SK-N-SH (cell line): ENCODE measurements around the gene RBMS3. TPM values are rescaled to one million over a fixed set of nuclear protein-coding genes. Genes with fewer than 3 reads are reported as not detected.
A peak's percentile ranks its signal among the peaks of the same experiment; 100 is the strongest.

Experiments
- CTCF ChIA-PET: fragments of 300-600, 350-600 bp; formaldehyde crosslinking; extraction: SDS; loops from one replicate; lab custom pipeline; 2021; lab: Yijun Ruan, JAX
- POLR2A ChIA-PET: fragments of 350-600 bp; sonication (Branson Sonifier 250); formaldehyde crosslinking; extraction: SDS; loops from one replicate; lab custom pipeline; 2020; ENCODE audit warnings: antibody characterized with exemption, inconsistent platforms; lab: Yijun Ruan, JAX
- DNase-seq: peaks from one replicate; pipeline ENCODE4 v3.0.0; 2012
- H2AFZ ChIP-seq: fragments of 200-600 bp; sonication (generic); 2 replicates; pipeline ENCODE4 v1.8.1; 2016; ENCODE audit warnings: antibody characterized with exemption, mild to moderate bottlenecking, low read depth
- H3F3A ChIP-seq: fragments of 200-600 bp; sonication (generic); replicated peaks from 2 replicates; pipeline ENCODE3; 2016; ENCODE audit warnings: antibody characterized with exemption, mild to moderate bottlenecking; ENCODE audit not compliant: insufficient read depth
- H3K27ac ChIP-seq, 2 experiments: fragments of 200-500 bp in 1 of 2; fragments of 200-600 bp in 1 of 2; sonication (Bioruptor generic) in 1 of 2; sonication (generic), shearing (Covaris generic) in 1 of 2; 2 replicates each; pipeline versions ENCODE4 v1.5.1 to v1.6.1; 2014 to 2016; ENCODE audit warnings: low read depth in 2 of 2, inconsistent platforms in 1 of 2, low read length in 1 of 2, mild to moderate bottlenecking in 1 of 2, mixed read lengths in 1 of 2
- H3K27me3 ChIP-seq: fragments of 200-600 bp; sonication (generic), shearing (Covaris generic); 2 replicates; pipeline ENCODE4 v1.6.1; 2016; ENCODE audit warnings: mixed run types; ENCODE audit not compliant: insufficient read depth
- H3K36me3 ChIP-seq, 2 experiments: fragments of 200-500 bp in 1 of 2; fragments of 200-600 bp in 1 of 2; sonication (Bioruptor generic) in 1 of 2; sonication (generic) in 1 of 2; replicated peaks in 1 of 2; 2 replicates each; pipeline versions ENCODE3 to v1.5.1; 2014 to 2016; ENCODE audit warnings: low read length in 1 of 2, mild to moderate bottlenecking in 1 of 2; ENCODE audit not compliant: insufficient read depth in 2 of 2, control insufficient read depth in 1 of 2
- H3K4me1 ChIP-seq, 2 experiments: fragments of 200-500 bp in 1 of 2; fragments of 200-600 bp in 1 of 2; sonication (Bioruptor generic) in 1 of 2; sonication (generic), shearing (Covaris generic) in 1 of 2; 2 replicates each; pipeline versions ENCODE4 v1.5.1 to v1.6.1; 2014 to 2016; ENCODE audit warnings: low read depth in 1 of 2, low read length in 1 of 2, mixed run types in 1 of 2; ENCODE audit not compliant: insufficient read depth in 2 of 2, control insufficient read depth in 1 of 2
- H3K4me2 ChIP-seq: fragments of 200-600 bp; sonication (generic), shearing (Covaris generic); 2 replicates; pipeline ENCODE4 v1.6.1; 2017; ENCODE audit warnings: mixed run types
- H3K4me3 ChIP-seq, 2 experiments: fragments of 200-500 bp in 1 of 2; fragments of 200-600 bp in 1 of 2; sonication (Bioruptor generic) in 1 of 2; sonication (generic), shearing (Covaris generic) in 1 of 2; 2 replicates each; pipeline versions ENCODE4 v1.5.1 to v1.8.1; 2014 to 2016; ENCODE audit warnings: low read depth in 2 of 2, inconsistent platforms in 1 of 2, low read length in 1 of 2, mild to moderate bottlenecking in 1 of 2, mixed read lengths in 1 of 2, moderate library complexity in 1 of 2
- H3K79me2 ChIP-seq: fragments of 200-600 bp; sonication (generic); 2 replicates; pipeline ENCODE4 v1.8.1; 2017; ENCODE audit warnings: mild to moderate bottlenecking; ENCODE audit not compliant: insufficient read depth
- H3K9ac ChIP-seq: fragments of 200-600 bp; sonication (generic); 2 replicates; pipeline ENCODE4 v1.6.1; 2017; ENCODE audit warnings: mixed run types
- H3K9me2 ChIP-seq: fragments of 200-600 bp; sonication (generic); 2 replicates; pipeline ENCODE4 v1.6.1; 2017; ENCODE audit warnings: mixed run types
- H3K9me3 ChIP-seq: fragments of 200-600 bp; sonication (generic); 2 replicates; pipeline ENCODE4 v1.6.1; 2017; ENCODE audit warnings: mixed run types, mild to moderate bottlenecking, moderate library complexity
- H4K20me1 ChIP-seq: fragments of 200-600 bp; sonication (generic); 2 replicates; pipeline ENCODE4 v1.6.1; 2017; ENCODE audit warnings: mild to moderate bottlenecking, mixed run types; ENCODE audit not compliant: insufficient read depth
- CHD2 ChIP-seq: fragments of 150-350 bp; IDR thresholded peaks from 2 replicates; pipeline ENCODE4 v1.6.1; 2018; ENCODE audit warnings: low read length; ENCODE audit not compliant: partially characterized antibody
- ELF1 ChIP-seq: IDR thresholded peaks from 2 replicates; pipeline ENCODE4 v1.4.0; 2012
- EZH2phosphoT487 ChIP-seq: fragments of 200-600 bp; sonication (generic); IDR thresholded peaks from 2 replicates; pipeline ENCODE4 v1.6.1; 2017; ENCODE audit warnings: low read depth, mixed run types, mild to moderate bottlenecking, antibody characterized with exemption, moderate library complexity, borderline replicate concordance
- FOSL2 ChIP-seq: IDR thresholded peaks from 2 replicates; pipeline ENCODE4 v1.4.0; 2012; ENCODE audit warnings: low read depth, mild to moderate bottlenecking, moderate library complexity, borderline replicate concordance
- FOXJ3 ChIP-seq: sonication (generic); formaldehyde crosslinking; IDR thresholded peaks from 2 replicates; pipeline ENCODE4 v1.5.1; 2020; ENCODE audit warnings: mild to moderate bottlenecking, missing genetic modification reagents
- JUND ChIP-seq: IDR thresholded peaks from 2 replicates; pipeline ENCODE4 v1.4.0; 2012
- REST ChIP-seq: IDR thresholded peaks from 2 replicates; pipeline ENCODE4 v1.6.1; 2012; ENCODE audit warnings: mild to moderate bottlenecking, low read depth, low read length, moderate library complexity
- RXRA ChIP-seq: IDR thresholded peaks from 2 replicates; pipeline ENCODE4 v1.4.0; 2012; ENCODE audit warnings: low read depth, mild to moderate bottlenecking, borderline replicate concordance
- SMC3 ChIP-seq: IDR thresholded peaks from 2 replicates; pipeline ENCODE4 v1.6.1; 2012; ENCODE audit warnings: low read depth, low read length, improper control_type of control experiment
- TCF12 ChIP-seq: IDR thresholded peaks from 2 replicates; pipeline ENCODE4 v1.4.0; 2012
- TEAD4 ChIP-seq: IDR thresholded peaks from 2 replicates; pipeline ENCODE4 v1.4.0; 2012; ENCODE audit warnings: mild to moderate bottlenecking, borderline replicate concordance; ENCODE audit not compliant: insufficient read depth
- USF1 ChIP-seq: IDR thresholded peaks from 2 replicates; pipeline ENCODE4 v1.4.0; 2012; ENCODE audit warnings: low read depth, borderline replicate concordance
- WGBS: methylation state at CpG from one replicate; pipeline ENCODE4 v1.1.6; 2017; ENCODE audit warnings: low lambda C conversion rate; 5-methylcytosine and 5-hydroxymethylcytosine counted together
- polyA plus RNA-seq, 3 experiments: library from polyadenylated mRNA; depleted of rRNA; stranded (reverse); fragments of >200 nt; gene quantifications; 2 replicates each; pipeline ENCODE4 v1.2.3, GENCODE V29; 2012
- TF ChIP-seq, protein P1 (sequence below): fragments of 150-350 bp; IDR thresholded peaks from 2 replicates; pipeline ENCODE4 v1.6.1; 2016; ENCODE audit warnings: mild to moderate bottlenecking, low read depth, low read length

RBMS3 gene
- polyA plus RNA-seq, 1 of the 3 experiments (the other 2 are of a cell fraction): 8.2 TPM

DNA sequence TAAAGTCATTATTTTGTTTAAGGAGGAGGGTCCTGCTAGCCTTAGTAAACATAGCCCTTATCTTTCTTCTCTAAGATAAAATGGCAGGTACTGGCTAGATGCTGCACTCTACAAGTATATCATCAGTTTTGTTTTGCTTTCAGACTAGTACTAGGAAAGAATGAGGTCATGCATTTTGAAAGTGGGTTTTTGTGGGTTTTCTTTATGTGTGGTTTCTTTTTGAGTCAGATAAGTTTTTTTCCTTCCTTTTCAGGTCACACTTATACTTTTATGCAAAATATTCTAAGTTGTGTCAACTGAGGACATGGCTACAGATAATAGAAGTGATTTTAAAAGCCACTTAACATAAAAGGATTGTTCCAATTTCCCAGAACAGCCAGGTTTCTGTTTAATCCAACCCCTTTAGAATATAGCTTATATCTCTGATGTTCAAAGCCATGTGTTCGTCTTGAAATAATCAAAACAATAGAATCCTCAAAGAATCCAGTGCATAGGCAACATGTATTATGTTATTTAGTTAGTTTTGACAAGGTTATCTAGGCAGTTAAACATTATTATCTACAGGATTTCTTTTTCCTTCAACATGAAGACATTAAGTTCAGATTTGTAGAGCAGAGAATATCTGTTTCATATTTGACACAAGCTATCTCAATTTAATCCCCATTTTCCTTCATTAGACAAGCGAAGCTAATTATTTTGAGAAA, 406.2 kb downstream of the RBMS3 start (continued):
- TF ChIP-seq USF1 (no peak), SMC3 (no peak)

DNA sequence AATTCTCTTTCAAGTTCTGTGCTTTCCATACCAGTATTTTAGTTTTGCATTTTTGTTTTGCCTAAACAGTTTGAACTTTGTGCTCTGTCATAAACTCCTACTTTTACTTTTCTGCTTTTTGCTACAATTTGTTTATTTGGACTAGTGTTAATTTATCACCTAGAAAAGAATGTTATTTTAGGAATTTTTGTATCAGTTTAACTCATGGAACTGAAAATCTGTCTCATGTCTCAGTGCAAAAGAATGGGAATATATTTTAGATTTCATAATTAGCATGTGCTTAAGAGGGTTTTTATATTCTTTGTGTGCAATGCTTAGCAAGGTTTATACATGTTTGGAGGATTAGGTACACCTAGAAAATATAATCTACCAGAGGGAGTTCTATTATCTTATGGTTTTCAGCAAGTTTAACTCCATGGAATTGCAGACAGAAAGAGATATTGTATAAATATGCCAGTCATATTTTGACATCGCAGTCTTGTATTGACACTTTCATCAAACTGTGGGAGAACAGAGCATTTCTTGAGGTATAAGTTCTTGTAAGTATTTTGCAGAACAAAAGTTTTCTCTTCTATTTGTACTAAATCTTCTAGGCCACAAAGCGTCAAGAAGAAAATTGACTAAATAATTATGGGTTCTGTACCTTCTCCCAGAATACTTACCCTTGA, 409.9 kb downstream of the RBMS3 start:
- no peak overlapping the region for H3K4me2 ChIP-seq
- no peaks in the 10 kb centered on the region for H3K9me3 ChIP-seq
- H3F3A ChIP-seq: peaks cover 38% of the 10 kb centered on the region
- H3K9ac ChIP-seq: no peak overlapping the region
- 95% methylated on average over 2 of the region's 2 CpGs for WGBS
- no peak for TF ChIP-seq JUND
- TF ChIP-seq USF1: no peak
- TF ChIP-seq RXRA: no peak
- no peak for TF ChIP-seq FOSL2
- TF ChIP-seq FOXJ3 (CRISPR knock-in tag): no peak
- TF ChIP-seq TCF12: no peak
- TF ChIP-seq TEAD4: no peak
- no peak for TF ChIP-seq CHD2
- TF ChIP-seq, protein P1, sequence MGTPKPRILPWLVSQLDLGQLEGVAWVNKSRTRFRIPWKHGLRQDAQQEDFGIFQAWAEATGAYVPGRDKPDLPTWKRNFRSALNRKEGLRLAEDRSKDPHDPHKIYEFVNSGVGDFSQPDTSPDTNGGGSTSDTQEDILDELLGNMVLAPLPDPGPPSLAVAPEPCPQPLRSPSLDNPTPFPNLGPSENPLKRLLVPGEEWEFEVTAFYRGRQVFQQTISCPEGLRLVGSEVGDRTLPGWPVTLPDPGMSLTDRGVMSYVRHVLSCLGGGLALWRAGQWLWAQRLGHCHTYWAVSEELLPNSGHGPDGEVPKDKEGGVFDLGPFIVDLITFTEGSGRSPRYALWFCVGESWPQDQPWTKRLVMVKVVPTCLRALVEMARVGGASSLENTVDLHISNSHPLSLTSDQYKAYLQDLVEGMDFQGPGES: no peak
- TF ChIP-seq ELF1: no peak
- TF ChIP-seq EZH2phosphoT487: no peak
- TF ChIP-seq REST: no peak
- peaks cover 0 to 4% of the 10 kb centered on the region in 2 experiments for H3K36me3 ChIP-seq
- H3K27ac ChIP-seq: peak overlapping the region in 1 of 2 experiments; percentile 43; a peak in 2 of 4 replicates
- H2AFZ ChIP-seq: no peak overlapping the region
- peaks cover 25 to 32% of the 10 kb centered on the region in 2 experiments for H3K4me1 ChIP-seq
- H3K9me2 ChIP-seq: no peaks in the 10 kb centered on the region
- CTCF ChIA-PET: no interaction called here
- peaks cover 26% of the 10 kb centered on the region for H3K79me2 ChIP-seq
- no peaks in the 10 kb centered on the region for H4K20me1 ChIP-seq
- H3K4me3 ChIP-seq: no peak overlapping the region
- POLR2A ChIA-PET: no interaction called here
- no peaks in the 10 kb centered on the region for H3K27me3 ChIP-seq
- DNase-seq: no peak
